Activated T-helper 2 cell treated with anti-CD3 and anti-CD28 coated beads, Interferon-gamma antibody, Interleukin-2, Interleukin-4, amounts not matched to agents 10 μg/mL and 5 μg/mL and 100 μg/mL, durations not matched to agents 14 hours and 24 hours and 36 hours (primary cell): Measurements from ENCODE around the gene ZNF76. TPM values are rescaled to one million over a fixed set of nuclear protein-coding genes. Genes with fewer than 3 reads are reported as not detected.

Experiments used
- DNase-seq: peaks from one replicate; pipeline ENCODE4 v3.0.0; 2021; ENCODE audit warnings: low spot score
- H3K27ac Mint-ChIP-seq: one replicate; pipeline ENCODE4 v1.8.0; 2021; ENCODE audit warnings: mixed read lengths
- H3K27me3 Mint-ChIP-seq: one replicate; pipeline ENCODE4 v1.8.0; 2021; ENCODE audit warnings: low read depth, mixed read lengths
- H3K36me3 Mint-ChIP-seq: one replicate; pipeline ENCODE4 v1.8.0; 2021; ENCODE audit warnings: low read depth, mixed read lengths
- H3K4me1 Mint-ChIP-seq: one replicate; pipeline ENCODE4 v1.8.0; 2021; ENCODE audit warnings: low read depth, mixed read lengths
- H3K4me3 Mint-ChIP-seq: one replicate; pipeline ENCODE4 v1.8.0; 2021; ENCODE audit warnings: low read depth, mild to moderate bottlenecking, moderate library complexity, mixed read lengths
- H3K9me3 Mint-ChIP-seq: one replicate; pipeline ENCODE4 v1.8.0; 2021; ENCODE audit warnings: mixed read lengths
- intact Hi-C: fragments of 100-400 bp; cut with micrococcal nuclease; formaldehyde crosslinking; loops from one replicate; pipeline ENCODE4 v1.15.1; 2023
- total RNA-seq: library from RNA; stranded (reverse); gene quantifications from 2 replicates; pipeline ENCODE4 v1.2.3, GENCODE V29; 2022

ZNF76 gene
- total RNA-seq, 1 donor from 2014 or later: 37.5 TPM

DNA sequence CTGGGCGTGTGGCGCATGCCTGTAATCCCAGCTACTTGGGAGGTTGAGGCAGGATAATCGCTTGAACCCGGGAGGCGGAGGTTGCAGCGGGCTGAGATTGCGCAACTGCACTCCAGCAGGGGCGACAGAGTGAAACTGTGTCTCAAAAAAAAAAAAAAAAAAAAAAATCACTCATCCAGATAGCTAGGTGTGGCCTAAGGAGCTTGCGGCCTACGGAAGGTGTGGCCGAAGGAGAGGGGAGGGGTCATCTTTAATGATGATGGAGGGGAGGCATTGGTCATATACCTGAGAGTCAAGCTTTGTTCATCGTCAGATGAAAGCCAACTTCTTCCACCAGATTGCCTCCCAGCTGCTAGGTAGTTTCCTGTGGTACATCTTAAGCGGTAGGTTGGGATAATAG lies 82.0 kb downstream of the ZNF76 start:
- intact Hi-C loops: no loop called here
- H3K4me1 Mint-ChIP-seq: peaks cover 44% of the 10 kb centered on the region
- no peaks in the 10 kb centered on the region for H3K27me3 Mint-ChIP-seq
- no peak overlapping the region for H3K27ac Mint-ChIP-seq
- no peaks in the 10 kb centered on the region for H3K9me3 Mint-ChIP-seq
- DNase-seq: no peak
- peaks cover 34% of the 10 kb centered on the region for H3K36me3 Mint-ChIP-seq
- no peak overlapping the region for H3K4me3 Mint-ChIP-seq

DNA sequence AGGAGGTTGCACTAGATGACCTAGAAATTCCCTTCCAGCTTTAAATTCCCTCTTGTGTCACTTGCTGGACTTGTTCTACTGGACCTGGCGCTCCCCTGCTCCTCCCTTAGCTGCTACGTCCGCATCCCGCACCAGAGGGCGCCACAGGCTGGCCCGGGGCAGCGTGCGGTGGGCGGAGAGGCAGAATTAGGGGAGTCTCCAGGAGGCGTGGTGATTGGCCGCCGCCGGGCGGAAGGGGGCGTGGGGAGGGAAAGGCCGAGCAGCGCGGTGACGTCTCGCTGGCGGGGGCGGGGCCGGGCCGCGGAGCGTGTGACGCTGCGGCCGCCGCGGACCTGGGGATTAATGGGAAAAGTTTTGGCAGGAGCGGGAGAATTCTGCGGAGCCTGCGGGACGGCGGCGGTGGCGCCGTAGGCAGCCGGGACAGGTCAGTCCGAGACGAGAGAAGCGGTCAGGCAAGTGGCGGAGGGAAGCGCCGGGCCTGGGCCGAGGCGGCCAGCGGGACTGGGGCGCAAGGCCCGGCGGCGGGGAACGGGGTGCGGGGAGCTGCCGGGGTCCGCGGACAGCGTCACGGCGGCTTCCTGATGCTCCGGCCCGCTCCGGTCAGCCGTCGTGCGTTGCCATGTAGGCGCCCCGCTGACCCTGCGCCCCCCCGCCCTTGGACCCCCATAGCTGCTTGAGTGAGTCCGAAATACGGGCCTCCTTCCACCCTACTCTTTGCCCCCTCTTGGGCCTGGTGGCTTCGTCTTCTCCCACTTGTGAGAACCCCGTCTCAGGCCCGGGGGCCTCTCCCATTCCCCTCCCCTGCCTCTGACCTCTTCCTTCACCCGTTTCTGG lies 82.9 kb downstream of the ZNF76 start, which contains the start of gene PPARD:
PPARD (plus strand) TSS at position 301 of the 834 bp plus-strand sequence. CDS start 68,530 bp downstream, outside the sequence.
- no peaks in the 10 kb centered on the region for H3K9me3 Mint-ChIP-seq
- DNase-seq: peak; percentile 96
- peak within 1 kb of the TSS; percentile 98 for H3K4me3 Mint-ChIP-seq
- peaks cover 35% of the 10 kb centered on the region for H3K4me1 Mint-ChIP-seq
- intact Hi-C loops: loop anchor here (1.0 kb wide), 5 partner anchors 40 to 126 kb away; partner anchors contain the start of genes DEF6 and RPL10A
- H3K27ac Mint-ChIP-seq: peak within 1 kb of the TSS; percentile 87
- H3K27me3 Mint-ChIP-seq: no peaks in the 10 kb centered on the region
- peaks cover 30% of the 10 kb centered on the region for H3K36me3 Mint-ChIP-seq

DNA sequence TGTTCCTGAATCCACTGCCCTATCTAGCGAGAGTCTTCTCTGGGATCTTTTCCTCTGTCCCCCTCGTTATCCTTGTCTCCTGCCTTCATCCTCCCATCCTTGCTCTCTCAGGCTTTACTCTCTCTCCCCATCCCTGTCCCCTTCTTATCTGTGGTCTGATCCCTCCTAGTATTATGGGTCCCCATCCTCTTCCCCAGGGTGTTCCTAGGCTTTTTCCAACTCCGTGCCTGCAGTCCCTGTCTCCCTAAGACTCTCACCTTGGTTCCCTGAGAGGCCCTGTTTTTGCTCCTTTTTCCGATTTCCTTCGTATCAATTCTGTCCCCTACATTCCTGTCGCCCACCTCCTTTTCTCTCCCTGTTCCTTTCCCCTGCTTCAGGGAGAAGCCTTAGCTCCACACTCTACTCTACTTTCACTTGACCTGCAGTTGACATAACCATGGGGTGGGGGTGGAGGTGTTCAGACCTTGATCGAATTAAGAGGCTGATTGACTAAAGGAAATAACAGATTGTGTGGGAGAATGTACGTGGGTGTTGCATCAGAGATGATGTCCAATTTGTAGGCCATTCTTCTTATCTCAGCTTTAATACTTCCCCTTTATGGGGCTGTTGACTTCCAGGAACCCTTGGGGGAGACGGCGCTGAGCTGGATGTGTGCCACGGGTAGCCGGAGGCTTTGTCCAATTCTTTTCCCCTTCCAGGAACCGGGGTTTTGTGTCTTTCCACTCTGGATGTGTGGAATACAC lies 83.7 kb downstream of the ZNF76 start:
- Mint-ChIP-seq H3K9me3 (no peaks in the 10 kb centered on the region), H3K27me3 (no peaks in the 10 kb centered on the region), H3K27ac (peak overlapping the region; percentile 82), H3K36me3 (peaks cover 34% of the 10 kb centered on the region), H3K4me1 (peaks cover 34% of the 10 kb centered on the region), H3K4me3 (peak overlapping the region; percentile 98)
- intact Hi-C loops: no loop called here
- DNase-seq: no peak

GRCh38 chr6:35343835-35344550 lies 84.5 kb downstream of the ZNF76 start:
- Mint-ChIP-seq H3K9me3 (no peaks in the 10 kb centered on the region), H3K4me3 (peak overlapping the region; percentile 98), H3K36me3 (peaks cover 39% of the 10 kb centered on the region), H3K4me1 (peaks cover 36% of the 10 kb centered on the region), H3K27me3 (no peaks in the 10 kb centered on the region), H3K27ac (peak overlapping the region; percentile 67)
- intact Hi-C loops: no loop called here
- DNase-seq: no peak

Other genes with a start within 250 kb of the ZNF76 start
- not detected in 2 replicates for gene TCP11, start 118.4 kb upstream of the ZNF76 start, total RNA-seq
- not detected in 2 replicates for gene SCUBE3, start 45.8 kb upstream of the ZNF76 start, total RNA-seq
- 120 and 121 TPM in 2 replicates for gene DEF6, start 38.1 kb downstream of the ZNF76 start, total RNA-seq
- gene PPARD, start 82.8 kb downstream of the ZNF76 start, total RNA-seq: 27.1 and 29.1 TPM in 2 replicates
- gene FANCE, start 192.6 kb downstream of the ZNF76 start, total RNA-seq: 20.6 and 21.1 TPM in 2 replicates
- gene RPL10A, start 208.7 kb downstream of the ZNF76 start, total RNA-seq: 1,727 and 1,773 TPM in 2 replicates
- gene TEAD3, start 237.3 kb downstream of the ZNF76 start, total RNA-seq: 1.8 and 2.0 TPM in 2 replicates